ENCODE results near the gene FAM221A.
A peak's percentile ranks its signal among the peaks of the same experiment; 100 is the strongest.
"Not testable (repeated sequence)": the region's sequence is repeated elsewhere in the genome, so short reads cannot be mapped to it uniquely, and the experiment has no call there.

FAM221A gene

DNA sequence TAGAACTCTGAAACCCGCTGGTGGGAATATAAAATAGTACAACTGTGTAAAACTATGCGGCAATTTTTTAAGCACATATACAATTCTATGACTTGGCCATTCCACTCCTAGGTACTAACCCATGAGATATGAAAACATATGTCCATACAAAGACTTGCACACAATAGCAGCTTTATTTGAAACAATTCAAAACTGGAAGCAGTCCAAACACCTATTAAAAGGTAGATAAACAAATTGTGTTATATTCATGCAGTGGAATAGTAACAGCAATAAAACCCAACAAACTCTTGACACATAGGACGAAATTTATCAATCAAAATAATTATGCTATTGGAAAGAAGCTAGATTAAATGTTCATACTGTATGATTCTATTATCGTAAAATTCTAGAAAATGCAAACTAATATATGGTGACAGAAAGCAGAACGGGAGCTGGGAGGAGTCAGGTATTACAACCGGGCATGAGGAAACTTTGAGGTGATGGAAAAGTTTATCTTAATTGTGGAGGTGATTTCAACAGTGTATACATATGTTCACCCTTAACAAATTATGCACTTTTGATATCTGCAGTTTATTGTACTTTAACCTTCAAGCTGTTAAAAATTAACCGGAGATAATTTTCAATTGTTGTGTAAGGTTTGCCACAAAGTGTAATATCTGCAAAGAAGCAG is 29.2 kb downstream of the FAM221A start:
- no peak for DNase-seq (ENCODE audit: low spot score)

DNA sequence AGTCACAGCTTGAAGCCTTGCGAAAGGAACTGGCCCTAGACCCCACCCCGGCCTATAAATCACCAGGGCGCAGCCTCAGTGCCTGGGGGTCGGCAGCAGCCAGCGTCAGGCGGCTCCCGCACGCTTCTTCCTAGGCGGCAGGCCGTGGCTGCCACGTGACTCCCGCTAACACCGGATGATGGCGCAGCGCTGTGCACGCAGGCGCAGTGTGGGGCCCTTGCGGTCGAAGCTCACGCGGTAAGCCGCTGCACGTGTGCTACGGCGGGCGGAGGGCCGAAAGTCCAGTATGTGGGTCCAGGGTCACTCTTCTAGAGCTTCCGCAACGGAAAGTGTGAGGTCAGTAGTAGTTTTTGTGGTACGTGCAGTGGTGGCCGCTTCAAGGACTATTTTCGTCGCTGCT is 30.0 kb downstream of the FAM221A start, which contains the start of gene STK31:
STK31 (plus strand) TSS at position 220 of the 400 bp plus-strand sequence; CDS start at position 287, 67 bp downstream.
- no peak for DNase-seq (ENCODE audit: low spot score)

DNA sequence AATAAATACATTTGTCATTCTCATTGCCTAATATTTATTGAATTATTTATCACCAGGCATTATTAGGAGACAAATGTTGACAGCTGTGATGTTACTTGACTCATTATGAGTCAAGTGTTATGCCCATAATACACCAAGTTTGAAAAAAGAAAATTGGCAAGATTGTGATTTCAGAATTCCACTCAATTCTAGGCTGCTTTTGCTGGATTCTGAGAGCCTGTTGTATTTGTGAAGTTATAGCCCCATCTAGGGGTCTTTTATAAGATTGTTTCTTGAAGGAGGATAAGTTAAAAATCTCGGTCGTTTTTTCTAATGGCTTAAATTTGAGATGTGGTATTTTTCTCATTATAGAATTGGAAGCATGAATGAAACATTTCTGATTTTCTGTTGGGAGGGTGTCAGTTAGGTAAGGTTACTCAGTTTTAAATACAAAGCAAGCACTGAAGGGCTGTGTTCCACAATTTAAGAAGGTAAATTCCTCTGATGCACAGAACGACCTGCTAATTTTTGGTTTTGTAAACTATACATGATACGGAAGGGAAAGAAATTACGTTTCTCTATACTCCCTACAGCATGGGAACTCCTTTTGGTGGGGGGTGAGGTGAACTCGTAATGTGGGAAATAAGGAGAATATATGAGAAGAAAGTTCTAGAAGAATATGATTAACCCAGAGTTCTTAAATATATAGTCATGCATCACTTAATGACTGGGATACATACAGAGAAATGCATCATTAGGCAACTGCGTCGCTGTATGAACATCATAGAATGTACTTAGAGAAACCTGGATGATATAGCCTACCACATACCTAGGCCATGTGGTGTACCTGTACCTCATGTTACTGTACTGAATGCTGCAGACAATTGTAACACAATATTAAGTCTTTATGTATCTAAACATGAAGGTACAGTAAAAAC is 32.6 kb downstream of the FAM221A start:
- DNase-seq (ENCODE audit: low spot score): peak; percentile 42

DNA sequence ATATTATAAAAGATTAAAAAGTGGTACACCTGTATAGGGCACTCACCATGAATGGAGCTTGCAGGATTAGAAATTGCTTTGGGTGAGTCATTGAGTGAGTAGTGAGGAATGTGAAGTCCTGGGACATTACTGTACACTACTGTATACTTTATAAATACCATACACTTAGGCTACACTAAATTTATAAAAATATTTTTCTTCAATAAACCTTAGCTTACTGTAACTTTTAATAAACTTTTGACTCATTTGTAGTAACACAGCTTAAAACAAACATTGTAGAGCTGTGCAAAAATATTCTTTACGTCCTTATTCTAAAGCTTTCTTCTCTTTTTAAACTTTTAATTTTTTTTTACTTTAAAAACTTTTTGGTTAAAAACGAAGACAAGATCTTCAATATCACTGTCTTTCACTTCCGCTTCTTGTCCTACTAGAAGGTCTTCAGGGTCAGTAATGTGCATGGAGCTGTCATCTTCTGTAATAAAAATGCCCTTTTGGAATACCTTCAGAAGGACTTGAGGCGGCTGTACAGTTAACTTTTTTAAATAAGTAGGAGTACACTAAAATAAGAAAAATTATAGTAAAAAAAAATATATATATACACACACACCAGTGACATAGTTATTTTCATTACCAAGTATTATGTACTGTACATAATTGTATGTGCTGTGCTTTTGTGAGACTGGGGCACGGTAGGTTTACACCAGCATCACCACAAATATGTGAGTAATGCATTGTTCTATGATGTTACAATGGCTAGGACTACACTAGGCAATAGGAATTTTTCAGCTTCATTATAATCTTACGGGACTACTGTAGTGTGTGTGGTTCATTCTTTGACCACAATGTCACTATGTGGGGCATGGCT is 33.5 kb downstream of the FAM221A start:
- DNase-seq (ENCODE audit: low spot score): no peak

DNA sequence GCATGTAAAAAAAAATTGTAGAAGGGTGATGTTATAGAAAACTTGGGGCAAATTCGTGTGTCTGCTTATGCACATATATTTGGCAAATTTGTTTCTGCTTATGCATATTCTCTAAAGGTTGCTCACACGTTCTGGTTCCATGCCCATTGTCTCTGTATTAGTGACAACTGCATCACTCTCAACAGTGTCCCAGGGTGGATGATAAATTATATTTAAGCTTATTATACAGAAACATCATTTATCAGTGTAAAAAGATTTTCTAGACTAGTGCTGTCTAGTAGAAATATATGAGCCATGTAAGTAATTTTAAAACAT is 34.1 kb downstream of the FAM221A start:
- no peak for DNase-seq (ENCODE audit: low spot score)

DNA sequence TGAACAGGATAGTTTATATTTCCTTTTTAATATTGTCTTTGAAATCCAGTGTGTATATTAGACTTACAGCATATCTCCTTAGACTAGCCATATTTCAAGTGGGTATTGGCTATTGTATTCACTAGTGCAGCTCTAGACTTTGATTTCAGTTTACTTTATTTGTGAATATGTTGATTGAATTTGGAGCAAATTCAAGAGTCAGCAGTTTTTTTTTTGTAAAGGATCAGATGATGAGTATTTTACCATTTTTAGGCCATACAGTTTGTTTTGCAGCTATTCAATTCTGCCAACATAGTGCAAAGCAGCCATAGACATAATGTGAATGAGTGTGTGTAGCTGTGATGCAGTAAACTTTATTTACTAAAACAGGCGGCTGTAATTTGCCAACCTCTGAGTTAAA is 34.6 kb downstream of the FAM221A start:
- no peak for DNase-seq (ENCODE audit: low spot score)

DNA sequence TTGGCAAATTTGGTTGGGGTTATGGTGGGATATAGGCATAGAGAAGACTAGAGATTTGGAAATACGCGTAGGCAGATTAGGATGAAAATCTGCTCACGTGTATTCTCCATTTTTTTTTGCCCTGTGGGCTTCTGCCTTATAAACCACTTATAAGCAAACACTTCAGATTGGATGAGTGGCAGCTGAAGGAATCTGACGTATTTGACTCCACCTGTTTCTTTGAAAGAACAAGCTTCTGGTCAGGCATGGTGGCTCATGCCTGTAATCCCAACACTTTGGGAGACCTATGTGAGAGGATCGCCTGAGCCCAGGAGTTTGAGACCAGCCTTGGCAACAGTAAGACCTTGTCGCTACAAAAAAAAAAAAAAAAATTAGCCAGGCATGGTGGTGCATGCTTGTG is 35.1 kb downstream of the FAM221A start:
- no peak for DNase-seq (ENCODE audit: low spot score)

DNA sequence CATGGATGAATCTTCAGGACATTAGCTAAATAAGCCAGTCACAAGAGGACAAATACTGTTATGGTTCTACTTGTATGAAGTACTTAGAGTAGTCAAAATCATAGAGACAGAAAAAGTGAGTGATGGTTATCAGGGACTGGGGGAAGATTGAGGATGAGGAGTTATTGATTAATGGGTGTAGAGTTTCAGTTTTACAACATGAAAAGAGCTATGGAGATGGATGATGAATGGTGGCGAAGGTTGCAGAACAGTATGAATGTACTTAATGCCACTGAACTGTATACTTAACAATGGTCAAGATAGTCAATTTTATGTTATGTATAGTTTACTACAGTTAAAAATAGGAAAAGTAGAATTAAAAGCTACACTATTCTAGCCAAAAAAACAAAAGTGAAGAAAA is 37.8 kb downstream of the FAM221A start:
- no peak for DNase-seq (ENCODE audit: low spot score)

DNA sequence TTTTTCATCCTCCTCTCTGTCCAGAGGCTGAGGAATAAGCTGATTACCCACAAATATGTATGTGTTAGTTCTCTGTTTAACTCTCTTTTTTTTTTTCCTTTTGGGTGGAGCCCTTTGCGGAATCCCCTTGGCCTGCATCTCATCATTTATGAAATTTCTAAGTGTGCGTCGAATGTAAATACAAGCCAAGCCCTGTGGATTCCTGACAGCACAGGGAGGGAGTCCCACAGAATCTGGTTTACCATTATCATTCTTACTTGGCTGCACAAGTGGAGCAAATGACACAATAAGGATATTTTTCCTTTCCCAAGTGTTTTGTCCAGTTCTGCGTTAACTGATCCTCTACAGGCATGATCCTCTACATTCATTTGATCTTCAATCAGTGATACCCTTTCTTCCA is 41.5 kb downstream of the FAM221A start:
- no peak for DNase-seq (ENCODE audit: low spot score)

DNA sequence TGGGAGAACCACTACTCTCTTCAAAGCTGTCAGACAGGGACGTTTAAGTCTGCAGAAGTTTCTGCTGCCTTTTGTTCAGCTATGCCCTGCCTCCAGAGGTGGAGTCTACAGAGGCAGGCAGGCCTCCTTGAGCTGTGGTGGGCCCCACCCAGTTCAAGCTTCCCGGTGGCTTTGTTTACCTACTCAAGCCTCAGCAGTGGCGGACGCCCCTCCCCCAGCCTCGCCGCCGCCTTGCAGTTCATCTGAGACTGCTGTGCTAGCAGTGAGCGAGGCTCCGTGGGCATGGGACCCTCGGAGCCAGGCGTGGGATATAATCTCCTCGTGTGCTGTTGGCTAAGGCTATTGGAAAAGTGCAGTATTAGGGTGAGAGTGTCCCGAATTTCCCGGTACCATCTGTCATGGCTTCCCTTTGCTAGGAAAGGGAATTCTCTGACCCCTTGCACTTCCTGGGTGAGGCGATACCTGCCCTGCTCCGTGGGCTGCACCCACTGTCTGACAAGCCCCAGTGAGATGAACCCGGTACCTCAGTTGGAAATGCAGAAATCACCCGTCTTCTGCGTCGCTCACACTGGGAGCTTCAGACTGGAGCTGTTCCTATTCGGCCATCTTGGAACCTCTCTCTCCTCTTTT is 42.7 kb downstream of the FAM221A start:
- not testable (repeated sequence) for DNase-seq (ENCODE audit: low spot score)

DNA sequence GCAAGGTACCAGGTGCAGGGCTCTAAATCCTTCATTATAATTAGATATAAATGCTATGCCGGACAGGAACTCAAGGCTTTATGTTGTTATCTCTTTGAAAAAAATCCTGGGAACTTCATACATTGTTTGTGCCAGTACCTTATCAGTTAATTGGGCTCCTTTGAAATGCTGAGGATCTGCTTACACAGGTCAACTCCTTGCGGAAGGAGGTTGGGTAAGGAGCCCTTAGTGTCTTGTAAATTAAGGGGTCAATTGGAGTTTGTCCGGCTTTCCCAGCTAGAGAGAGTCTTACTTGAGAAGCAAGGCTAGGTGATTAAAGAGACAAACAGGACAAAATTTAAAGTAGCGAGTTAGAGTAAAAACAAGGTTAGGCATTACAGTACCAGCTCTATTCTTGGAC is 44.1 kb downstream of the FAM221A start:
- not testable (repeated sequence) for DNase-seq (ENCODE audit: low spot score)

DNA sequence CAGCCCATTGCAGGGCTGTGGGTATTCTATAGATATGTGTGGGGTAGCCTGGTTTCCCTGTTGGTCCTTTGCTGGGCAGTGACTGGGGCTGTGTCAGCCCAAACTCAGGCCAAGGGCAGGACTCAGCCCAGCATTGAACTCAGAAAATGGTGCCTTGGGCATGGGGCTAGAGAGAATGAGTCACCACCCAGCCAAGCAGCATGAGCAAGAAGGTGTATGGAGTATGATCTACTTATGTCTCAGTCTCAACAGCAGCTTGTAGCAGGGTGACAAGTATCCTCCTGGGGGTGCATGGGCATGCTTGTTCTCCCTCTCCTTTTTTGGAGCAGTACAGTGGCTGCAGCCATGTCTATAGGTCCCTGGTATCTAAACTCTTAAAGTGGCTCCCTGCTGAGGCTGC is 62.1 kb downstream of the FAM221A start:
- no peak for DNase-seq (ENCODE audit: low spot score)

DNA sequence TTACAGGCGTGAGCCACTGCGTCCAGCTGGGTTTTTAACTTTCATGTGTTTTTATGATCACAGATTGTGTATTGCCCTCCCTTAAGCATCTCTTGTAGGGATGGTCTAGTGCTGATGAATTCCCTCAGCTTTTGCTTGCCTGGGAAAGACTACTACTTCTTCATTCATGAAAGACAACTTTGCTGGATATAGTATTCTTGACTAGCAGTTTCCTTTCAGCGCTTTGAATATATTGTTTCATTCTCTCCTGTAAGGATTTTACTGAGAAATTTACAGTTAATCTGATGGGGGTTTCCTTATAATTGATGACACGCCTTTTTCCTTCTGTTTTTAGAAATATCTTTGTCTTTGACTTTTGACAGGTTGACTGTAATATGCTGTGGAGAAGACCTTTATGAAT is 63.2 kb downstream of the FAM221A start:
- DNase-seq (ENCODE audit: low spot score): no peak

DNA sequence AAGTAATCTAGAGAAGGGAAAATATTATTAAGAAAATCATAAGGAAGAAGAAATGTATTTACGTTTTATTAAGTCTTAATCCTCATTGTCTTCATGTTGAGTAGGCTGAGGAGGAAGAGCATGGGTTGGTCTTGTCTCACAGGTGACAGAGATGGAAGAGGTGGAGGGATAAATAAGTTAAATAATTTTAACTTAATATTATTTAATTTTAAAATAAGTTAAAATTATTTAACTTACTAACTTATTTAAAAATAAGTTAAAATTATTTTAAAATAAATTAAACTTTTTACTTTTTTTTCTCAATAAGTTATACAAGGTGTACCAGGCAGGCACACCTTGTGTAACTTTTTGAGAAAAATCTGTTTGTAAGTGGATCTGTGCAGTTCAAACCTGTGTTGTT is 66.6 kb downstream of the FAM221A start:
- no peak for DNase-seq (ENCODE audit: low spot score)

DNA sequence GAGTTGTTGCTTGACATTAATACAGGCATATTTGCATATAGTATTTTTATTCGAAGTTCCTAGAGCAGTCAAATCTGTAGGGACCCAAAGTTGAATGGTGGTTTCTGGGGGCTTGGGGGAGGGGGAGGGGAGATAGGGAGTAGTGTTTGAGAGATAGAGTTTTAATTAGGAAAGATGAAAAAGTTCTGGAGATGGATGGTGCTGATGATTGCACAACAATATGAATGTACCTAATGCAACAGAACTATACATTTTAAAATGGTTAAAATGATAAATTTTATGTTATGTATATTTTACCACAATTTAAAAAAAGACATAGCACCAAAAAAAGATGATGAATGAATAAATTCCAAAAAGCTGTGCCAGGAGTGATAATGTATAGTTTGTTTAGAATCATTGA is 71.9 kb downstream of the FAM221A start:
- no peak for DNase-seq (ENCODE audit: low spot score)
